HG03342 (cell line): ENCODE data around the gene EHBP1.

Source experiments
- ATAC-seq: cut with Tn5 transposase; IDR thresholded peaks from one replicate; pipeline ENCODE4 v1.9.1; 2021; ENCODE audit warnings: mild to moderate bottlenecking, moderate library complexity; ENCODE audit not compliant: unreplicated experiment

EHBP1 gene

GRCh38 chr2:63047321-63048279, 342.1 kb downstream of the EHBP1 start:
- no peak for ATAC-seq

- ATAC-seq, result no peak
These were observed 343.1 kb downstream of the EHBP1 start for GRCh38 chr2:63048367-63049171.

- no peak for ATAC-seq
These were observed 343.9 kb downstream of the EHBP1 start for GRCh38 chr2:63049211-63049969.

- ATAC-seq, result peak; percentile 27
These were observed 344.4 kb downstream of the EHBP1 start for GRCh38 chr2:63049970-63050333.

- peak; percentile 74 for ATAC-seq
These were observed 345.0 kb downstream of the EHBP1 start, which contains the start of gene OTX1 for GRCh38 chr2:63050334-63051041. OTX1 (plus strand) TSS chr2:63050830; CDS start chr2:63052991, 2,161 bp downstream.

GRCh38 chr2:63051042-63051794, 345.7 kb downstream of the EHBP1 start:
- no peak for ATAC-seq

GRCh38 chr2:63051795-63052333, 346.4 kb downstream of the EHBP1 start:
- ATAC-seq, result no peak

- no peak for ATAC-seq
These were observed 347.0 kb downstream of the EHBP1 start for GRCh38 chr2:63052411-63053080.

- ATAC-seq, result no peak
These were observed 347.8 kb downstream of the EHBP1 start for GRCh38 chr2:63053081-63053888.

- no peak for ATAC-seq
These were observed 348.5 kb downstream of the EHBP1 start for GRCh38 chr2:63053889-63054602.

- ATAC-seq, result no peak
These were observed 349.3 kb downstream of the EHBP1 start for GRCh38 chr2:63054841-63055225.

GRCh38 chr2:63055226-63056106, 350.0 kb downstream of the EHBP1 start:
- no peak for ATAC-seq

- ATAC-seq, result no peak
These were observed 350.9 kb downstream of the EHBP1 start for GRCh38 chr2:63056107-63057050.

- ATAC-seq, result no peak
These were observed 352.0 kb downstream of the EHBP1 start for GRCh38 chr2:63057249-63058143.
